GM21717 (cell line): ENCODE measurements around the gene LGALS8.

Source experiments
- ATAC-seq: cut with Tn5 transposase; IDR thresholded peaks from one replicate; pipeline ENCODE4 v1.9.1; 2021; ENCODE audit warnings: mild to moderate bottlenecking, moderate library complexity; ENCODE audit not compliant: unreplicated experiment

The LGALS8 gene

DNA sequence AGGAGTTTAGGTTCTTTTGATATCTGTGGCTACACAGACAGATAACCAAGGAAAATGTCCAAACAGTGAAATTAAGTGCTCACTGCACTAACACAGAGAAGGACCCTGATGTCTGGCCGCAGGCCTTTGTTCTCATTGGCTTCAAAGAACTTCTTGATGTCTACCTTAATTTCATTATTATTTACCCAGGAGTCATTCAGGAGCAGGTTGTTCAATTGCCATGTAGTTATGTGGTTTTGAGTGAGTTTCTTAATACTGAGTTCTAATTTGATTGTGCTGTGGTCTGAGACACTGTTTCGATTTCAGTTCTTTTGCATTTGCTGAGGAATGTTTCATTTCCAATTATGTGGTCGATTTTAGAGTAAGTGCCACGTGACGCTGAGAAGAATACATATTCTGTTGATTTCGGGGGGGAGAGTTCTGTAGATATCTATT, 15.2 kb upstream of the LGALS8 start:
- no peak for ATAC-seq

DNA sequence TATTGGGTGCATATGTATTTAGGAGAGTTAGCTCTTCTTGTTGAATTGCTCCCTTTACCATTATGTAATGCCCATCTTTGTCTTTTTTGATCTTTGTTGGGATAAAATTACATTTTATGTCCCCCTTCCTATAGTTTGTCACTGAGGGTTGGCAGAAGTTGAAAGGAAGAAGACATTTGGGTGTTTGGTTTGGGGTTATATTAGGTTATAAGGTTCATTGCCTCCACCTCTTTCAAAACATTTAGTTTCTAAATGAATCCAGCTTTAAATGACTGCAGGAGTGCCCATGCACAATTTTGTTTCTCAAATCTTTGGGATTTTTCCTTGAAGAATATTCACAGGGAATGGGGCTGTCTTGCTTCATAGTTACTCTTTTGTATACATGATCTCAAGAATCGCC, 14.6 kb upstream of the LGALS8 start:
- no peak for ATAC-seq

DNA sequence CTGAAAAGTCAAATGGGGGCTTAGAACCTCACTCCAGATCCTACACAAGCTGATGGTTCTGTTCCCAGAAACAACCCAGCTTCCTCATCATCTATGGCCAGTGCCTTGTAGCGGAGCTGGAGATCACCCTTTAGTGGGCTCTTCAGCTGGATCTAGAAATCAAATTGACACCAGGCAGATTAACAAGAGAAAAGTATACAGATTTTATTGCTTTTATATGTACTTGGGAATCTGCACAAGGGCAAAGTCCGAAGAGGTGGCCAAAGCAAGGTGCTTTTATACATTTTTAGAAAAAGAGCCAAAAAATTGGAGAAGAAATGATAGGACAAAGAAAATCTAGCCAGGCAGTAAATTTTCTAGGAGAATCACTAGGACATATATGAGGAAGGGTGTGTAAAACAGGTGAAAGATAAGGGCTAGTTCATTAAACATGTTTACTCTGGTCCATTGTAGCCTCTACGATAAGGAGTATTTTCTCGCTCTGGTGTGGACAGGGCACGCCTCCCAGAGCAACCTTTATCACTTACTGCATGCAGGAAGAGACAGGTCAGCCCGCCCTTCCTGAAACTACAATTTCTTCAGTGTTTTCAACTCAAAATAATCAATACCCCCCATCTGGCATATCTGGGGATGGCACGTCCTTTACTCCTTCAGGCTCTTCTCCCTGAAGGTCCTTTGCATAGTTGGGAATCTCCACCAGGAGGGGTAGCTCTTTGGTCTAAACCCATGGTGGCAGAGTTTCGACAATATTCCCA, 14.0 kb upstream of the LGALS8 start:
- no peak for ATAC-seq

DNA sequence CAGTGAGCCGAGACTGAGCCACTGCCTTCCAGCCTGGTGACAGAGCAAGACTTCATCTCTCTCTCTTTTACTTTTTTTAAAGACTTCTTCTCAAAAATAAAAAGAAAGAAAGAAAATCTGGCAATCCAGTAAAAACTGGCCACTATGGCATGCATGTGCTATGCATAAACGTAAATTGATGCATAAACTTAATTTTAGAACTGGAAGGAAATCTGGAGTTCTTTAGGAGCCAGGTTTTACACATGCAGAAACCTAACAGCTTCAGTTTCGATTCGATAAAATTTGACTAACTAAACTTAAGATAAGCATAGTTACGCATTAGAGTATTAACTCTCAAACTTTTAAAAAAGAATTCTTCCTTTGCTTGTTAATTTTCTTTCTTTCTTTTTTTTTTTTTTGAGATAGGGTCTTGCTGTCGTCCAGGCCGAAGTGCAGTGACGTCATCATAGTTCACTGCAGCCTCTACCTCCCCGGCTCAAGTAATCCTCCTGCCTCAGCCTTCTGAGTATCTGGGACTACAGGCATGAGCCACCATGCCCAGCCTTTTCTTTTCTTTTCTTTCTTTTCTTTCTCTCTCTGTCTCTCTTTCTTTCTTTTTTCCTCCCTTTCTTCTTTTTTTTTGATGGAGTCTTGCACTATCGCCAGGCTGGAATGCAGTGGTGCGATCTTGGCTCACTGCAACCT, 11.9 kb upstream of the LGALS8 start:
- ATAC-seq, result no peak

DNA sequence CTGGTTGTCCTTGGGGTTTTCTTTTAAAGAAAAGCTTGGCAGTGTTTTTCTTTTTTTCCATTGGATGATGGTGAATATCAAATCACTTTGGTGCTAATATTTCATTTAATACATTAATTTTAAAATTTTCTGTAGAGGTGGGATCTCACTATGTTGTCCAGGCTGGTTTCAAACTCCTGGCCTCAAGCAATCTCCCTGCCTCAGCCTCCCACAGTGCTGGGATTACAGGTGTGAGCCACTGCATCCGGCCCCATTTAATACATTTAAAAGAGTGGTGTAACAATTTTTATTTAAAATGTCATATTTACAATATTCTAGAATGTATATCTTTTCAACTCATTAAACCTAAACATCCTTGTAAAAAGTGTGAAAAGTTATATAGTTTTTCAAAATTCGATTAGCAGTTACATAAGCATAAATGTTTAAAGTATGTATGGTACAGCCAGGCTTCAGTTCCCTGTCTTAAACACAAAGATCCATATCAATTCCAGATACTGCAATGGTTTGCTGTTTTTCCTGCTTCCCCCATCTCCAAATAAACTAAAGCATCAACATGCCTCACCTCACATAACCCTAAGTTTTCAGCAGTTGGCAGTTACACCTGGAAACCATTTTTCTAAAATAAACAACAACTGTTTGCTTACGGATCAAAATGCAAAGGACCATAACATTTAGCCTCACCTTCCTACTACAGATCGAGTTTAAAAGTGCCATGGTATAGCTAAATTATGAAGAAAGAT, 8.9 kb upstream of the LGALS8 start:
- ATAC-seq, result no peak

DNA sequence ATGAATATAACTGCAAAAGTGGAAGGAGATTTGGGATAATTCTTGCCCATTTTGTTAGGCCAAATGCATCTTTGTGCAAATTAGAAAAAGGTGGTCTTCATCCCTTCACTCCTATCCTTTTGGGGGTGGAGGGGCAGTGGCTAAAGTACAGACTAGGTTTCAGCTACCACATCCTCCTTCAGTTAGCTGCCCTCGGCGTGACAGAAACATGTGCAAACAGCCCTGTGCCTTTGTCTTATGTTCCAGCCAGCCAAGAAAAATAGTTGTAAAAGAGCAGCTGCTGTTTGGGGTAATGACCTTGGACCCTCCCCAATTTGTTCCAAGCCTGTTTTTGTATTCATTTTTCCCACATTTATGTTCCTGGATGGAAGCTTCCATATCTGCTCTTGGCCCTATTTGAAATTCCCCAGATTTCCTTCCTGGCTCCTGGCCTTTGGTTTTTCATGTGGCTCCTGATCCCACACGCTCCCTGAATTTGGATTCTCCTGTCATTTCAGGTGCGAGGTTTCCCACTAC, 8.3 kb upstream of the LGALS8 start:
- ATAC-seq, result no peak

DNA sequence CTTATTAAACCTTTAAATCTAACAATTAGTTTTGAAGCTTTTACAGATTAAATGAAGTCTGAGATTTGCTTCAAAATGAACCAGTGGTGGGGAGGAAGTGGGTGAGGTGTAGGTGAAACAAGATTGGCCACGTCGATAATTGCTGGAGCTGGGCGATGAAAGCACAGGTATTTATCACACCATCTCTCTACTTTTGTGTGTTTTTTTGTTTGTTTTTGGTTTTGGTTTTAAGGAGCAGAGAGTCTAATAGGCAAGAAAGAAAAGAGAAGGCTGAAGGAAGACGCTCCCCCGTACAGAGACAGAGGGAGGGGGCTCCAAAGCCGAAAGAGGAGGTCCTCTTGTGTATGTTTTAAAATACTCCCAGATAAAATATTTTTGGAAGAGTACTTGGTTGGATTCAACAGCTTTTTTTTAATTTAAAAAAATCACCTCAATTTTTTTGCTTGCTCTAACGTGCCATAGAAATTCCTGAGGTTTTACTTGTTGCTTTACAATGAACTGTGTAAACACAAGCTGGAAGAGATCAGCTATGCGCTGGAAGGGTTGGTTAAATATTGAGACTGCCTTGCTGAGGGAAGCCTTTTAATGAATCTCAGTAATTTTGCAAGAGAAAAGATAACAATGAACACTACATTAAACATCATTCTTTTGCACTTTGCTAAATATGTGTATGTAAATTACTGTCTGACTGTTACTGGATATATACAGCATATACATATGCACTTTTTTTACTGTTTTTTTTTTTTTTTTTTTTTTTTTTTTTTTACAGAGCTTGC, 6.7 kb upstream of the LGALS8 start:
- ATAC-seq, result no peak

DNA sequence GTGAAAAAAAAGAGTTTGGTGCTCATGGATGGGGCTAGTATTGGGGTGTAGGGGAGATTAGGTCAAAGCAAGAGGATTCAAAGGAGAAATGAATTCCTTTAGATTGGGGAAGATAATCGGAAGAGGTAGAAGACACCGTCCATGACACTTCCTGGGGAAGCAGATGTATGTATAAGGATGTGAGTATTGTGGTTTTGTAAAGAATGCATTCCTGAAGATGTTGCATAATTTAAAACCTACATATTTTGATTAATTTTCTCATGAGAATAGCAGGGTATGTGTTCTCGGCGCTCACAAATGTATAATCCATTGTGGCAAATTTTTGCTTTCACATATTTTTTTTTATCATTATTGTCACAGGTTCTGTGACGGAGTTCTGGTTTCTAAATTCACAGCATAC, 5.5 kb upstream of the LGALS8 start:
- ATAC-seq, result no peak

DNA sequence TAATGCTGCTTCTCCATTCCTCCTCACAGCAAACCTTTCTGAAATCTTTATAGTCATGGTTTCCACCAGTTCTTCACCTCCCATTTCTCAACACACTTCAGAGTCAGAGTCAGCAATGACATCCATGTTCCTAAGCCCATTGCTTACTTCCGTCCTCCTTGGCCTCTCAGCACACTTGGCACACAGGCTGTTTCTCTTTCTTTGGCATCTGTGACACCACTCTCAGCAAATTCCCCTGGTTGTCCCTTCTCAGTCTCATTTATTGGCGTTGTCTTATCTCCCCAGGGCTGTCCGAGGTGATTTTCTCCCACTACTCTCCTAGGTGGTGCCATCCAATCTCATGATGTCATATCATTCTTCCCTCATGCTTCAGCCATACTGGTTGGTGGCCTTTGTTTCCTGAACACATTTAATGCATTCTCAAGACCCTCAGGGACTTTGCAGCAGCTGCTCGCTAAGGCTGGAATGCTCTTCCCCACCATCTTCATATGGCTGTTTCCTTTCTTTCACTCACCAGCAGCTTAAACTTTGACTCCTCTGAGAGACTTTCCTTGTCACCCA, 3.3 kb upstream of the LGALS8 start:
- ATAC-seq, result no peak

DNA sequence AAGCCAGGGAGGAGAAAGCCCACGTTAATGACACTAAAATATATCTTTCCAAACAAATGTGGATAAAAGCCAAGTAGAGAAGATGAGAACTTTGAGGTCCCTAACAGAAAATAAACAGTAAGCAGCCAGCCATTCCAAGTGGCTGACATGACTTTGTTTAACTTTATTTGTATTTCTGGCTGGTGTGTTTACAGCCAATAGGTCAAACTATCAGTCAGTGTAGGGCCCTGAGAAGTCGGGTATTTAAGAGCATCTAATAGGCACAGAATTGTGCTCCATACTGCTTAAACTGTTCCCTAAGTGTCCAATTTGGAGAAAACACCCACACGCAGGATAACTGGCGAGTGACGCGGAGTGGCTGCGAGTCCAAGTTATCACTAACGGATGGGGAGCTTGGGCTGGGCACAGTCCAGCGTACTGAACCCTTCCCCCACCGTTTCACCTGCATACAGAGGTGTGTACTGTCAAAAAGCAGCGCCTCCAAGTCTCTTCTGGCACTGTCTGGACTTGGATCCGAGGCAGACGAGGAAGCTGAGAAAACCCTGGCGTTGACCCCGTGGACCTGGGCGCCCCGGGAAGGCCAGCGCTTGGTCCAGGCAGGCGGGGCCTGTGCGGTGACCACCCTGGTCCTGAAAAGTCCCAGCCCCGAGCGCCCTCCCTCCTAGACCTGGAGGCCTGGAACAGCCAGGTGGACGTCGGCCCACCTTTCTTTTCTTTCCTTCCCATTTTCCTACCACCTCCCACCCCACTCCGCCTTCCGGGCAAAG, 662 bp upstream of the LGALS8 start:
- ATAC-seq, result peak; percentile 2

DNA sequence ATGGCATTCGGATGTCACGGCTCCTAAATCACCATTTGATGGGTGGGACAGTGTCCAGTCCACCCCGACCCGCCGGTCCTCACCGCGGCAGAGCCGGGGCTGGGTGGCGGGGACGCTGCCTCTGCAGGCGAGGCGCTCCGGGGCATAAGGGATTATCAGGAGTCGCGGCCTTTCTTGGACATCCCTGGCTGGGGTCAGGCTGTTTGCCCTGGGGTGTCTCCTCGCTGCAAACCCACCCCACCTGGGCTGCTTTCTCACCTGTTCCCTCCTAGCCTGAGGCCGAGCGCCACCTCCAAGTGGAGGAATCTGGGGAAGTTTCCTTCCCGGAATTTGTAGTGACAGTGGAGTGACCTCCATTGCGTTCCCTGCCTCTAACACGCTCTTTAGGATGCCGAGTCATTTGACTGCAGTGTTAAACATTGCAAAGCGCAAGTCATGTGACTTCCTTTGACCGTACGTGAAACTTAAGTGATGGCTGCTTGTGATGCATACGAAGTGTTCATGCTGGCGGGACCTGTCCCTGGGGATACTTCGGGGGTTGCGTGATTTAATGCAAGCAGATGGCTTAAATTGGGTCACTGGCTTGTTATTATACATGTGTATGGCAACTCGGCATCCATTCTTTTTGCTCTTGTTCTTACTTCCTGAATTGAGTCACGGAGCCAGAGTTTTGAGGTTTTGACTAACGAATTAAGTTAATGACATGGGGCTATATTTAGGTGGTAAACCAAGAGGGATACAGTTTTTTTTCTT, 536 bp downstream of the LGALS8 start:
- peak; percentile 88 for ATAC-seq

DNA sequence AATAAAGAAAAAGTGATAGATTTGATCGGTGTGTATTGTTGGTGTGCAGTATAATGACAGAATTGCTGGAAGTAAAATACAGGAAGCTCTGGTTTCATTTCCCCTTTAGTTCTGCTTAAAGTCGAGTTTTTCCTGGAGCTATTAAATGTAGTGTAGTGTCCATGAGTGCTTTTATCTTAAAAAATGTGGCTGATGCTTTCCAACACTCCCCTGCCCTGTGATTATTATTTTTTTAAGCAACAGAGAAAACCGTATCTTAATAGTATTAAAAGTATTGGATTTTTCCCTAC, 1.1 kb downstream of the LGALS8 start:
- ATAC-seq, result peak; percentile 8

DNA sequence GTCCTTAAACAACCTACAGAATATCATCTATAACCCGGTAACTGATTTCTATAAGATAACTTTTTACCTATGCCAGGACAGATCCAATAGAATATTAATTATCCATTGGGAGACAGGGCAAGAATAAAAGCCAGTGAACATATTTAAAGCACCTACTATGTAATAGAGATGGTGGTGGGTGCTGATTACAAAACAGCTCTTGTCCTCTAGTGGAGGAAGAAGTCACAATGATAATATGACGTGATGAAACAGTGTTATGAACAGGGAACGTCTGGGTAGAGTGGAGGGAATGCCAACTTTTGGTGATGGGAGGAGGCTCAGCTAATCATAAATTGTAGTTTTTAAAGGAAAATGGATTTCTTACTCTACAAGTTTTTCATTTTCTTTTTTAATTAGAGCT, 2.3 kb downstream of the LGALS8 start:
- ATAC-seq, result no peak

DNA sequence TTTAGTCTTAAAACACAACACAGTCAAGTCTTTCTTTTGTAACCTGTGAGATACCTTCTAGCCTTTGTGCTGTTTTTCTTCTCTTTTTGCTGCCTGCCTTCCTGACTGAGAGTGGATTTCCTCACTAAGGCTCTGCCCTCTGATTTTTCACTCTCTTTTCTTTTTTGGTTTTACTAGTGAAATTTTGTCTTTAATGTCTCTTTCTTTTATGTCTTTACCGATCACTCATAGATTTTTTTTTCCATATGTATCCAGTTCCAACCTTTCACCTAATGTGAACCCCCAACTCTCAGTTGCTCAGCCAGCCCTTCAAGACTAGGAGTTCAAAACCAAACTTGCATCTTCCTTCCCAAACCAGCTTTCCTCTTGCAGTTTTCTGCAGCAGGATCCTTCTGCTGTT, 6.5 kb downstream of the LGALS8 start:
- ATAC-seq, result no peak

DNA sequence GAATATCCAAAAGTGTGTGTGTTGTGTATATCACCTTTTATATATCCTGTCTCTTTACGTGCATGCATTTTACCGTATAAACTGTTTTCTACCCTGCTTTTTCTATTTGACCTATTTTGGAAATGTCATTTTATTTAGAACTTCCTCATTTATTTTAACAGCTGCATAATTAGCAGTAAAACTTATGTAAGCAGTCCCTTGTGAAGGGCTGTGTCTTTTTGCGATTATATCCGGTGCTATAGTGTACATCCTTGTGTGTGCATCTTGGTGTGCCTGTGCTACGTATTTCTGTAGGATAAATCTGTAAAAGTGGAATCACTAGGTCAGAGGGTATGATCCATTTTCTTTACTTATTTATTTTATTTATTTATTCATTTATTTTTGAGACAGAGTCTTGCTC, 7.2 kb downstream of the LGALS8 start:
- no peak for ATAC-seq

DNA sequence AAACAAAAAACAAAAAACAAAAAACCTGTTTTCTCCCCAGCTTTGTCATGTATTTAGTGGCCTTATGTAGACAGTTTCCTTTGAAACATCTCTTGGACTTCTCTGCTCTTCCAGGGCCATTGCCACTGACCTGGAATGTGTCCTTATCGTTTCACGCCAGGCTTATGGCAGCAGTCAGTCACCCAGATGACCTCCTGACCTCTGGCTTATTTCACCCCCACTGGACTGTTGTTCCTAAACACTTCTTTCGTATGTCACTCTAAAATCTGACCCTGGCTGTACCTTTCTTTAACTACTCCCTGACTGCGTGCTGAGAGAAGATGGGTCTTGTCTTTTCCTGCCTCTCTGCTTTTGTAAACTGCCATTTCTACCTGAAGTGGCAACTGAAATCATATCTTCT, 9.1 kb downstream of the LGALS8 start:
- ATAC-seq, result no peak

DNA sequence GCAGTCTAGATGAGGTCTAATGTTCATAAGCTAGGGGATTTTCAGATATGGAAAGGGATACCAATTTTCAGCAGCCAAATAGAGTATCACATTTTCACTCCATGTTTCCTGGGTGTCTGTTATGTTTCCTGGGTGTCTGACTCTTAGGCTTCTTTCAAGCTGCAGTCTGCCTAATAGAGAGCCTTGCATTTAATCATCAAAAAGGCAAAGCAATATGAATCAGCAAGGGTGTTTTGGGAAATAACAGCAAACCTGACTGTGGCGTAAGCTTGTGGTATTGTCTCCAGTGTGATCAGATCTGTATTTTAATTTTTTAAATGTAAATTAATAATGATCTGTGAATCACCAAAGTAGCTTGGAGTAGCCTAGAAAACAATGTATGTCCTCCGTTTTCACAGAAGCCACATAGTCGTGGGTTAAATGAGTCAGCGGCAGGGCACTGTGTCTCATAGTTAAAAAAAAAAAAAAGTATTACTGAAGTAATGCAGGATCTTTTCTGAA, 10.4 kb downstream of the LGALS8 start:
- ATAC-seq, result no peak

DNA sequence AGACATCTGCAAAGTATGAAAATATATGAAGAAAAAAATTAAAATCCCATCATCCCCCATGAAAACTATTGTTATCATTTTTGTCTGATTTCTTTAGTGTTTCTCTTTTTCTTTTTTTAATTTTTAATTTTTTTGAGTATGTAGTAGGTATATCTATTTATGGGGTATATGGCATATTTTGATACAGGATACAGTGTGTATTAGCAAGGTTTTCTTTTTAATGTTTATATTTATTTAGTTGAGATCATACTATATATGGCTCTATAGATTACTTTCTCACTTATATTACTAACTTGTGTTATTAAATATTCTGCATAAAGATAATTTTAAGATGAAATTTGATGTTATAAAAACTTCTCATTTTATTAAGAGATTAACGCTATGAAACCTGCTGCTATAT, 11.4 kb downstream of the LGALS8 start:
- no peak for ATAC-seq

DNA sequence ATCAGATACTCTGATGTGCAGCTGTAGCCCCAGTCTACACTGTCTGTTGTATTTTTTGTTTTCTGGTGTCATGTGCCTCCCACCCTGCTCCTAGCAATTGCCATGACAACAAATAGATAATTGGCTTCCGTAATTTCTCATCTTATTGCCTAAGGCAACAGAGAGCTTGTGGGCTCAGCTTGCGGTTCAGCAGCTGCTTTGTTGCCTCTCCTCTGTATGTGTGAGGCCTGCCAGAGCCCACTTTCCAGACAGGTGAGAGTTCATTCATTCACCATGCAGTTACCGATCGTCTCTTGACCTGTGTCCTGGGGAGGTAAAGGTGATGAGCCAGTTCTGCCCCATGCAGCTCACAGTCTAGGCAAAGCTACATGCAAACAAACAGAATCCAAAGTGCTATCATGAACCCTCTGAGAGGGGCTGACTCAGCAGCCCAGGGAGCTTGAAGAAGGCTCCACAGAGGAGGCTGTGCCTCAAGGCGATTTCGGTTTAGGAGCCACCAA, 11.9 kb downstream of the LGALS8 start:
- ATAC-seq, result no peak
